GM12865 (cell line): Measurements from ENCODE around the gene LDLRAD3.
"Not testable (repeated sequence)": the region's sequence is repeated elsewhere in the genome, so short reads cannot be mapped to it uniquely, and the experiment has no call there.

ENCODE experiments used
- DNase-seq: peaks from one replicate; pipeline ENCODE4 v3.0.0; 2010; ENCODE audit warnings: low read depth
- H3K4me3 ChIP-seq: 2 replicates; pipeline ENCODE4 v1.5.1; 2011; ENCODE audit warnings: mild to moderate bottlenecking, low read depth, low read length, control low read depth
- CTCF ChIP-seq: IDR thresholded peaks from 2 replicates; pipeline ENCODE4 v1.5.1; 2011; ENCODE audit warnings: low read length, control low read depth, low read depth, inconsistent platforms; ENCODE audit not compliant: insufficient read depth; ENCODE audit errors: missing control alignments

LDLRAD3 gene

DNA sequence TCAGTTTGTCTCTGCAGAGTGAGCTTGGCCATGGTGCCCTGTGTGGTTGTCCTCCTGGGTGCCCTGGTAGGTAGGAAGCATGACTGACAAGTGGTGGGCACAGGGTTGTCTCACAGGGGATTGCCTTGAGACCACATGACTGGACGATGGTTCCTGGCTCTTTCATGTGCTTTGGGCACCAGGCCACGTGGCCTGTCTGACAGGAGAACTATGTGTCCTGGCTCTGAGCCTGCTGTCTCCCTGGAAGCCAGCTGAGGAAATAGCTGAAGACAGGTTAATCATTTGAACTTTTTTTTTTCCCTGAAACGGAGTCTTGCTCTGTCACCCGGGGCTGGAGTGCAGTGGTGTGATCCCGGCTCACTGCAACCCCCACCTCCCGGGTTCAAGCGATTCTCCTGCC is 93.2 kb downstream of the LDLRAD3 start:
- no peak overlapping the region for H3K4me3 ChIP-seq
- no peak for DNase-seq
- no peak for TF ChIP-seq CTCF

DNA sequence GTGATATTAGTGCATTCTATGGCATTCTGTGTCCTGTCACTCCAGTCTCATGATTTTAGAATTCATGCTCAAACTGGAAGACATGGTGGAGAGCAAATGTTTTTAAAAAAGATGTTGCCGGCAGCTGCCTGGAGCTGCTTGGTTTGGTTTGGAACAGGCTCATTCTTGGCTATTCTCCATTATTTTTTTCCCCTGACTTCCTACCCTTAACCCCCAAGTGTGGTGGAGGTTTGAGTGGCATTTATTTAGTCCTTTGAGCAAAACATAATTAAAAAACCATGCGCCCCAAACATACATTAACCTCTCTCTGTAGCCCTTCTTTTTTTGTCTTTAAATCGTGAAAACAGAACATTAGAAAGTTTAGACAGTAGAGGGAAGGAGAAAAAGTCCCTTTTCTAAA is 94.7 kb downstream of the LDLRAD3 start:
- H3K4me3 ChIP-seq: no peak overlapping the region
- TF ChIP-seq CTCF: no peak
- DNase-seq: no peak

DNA sequence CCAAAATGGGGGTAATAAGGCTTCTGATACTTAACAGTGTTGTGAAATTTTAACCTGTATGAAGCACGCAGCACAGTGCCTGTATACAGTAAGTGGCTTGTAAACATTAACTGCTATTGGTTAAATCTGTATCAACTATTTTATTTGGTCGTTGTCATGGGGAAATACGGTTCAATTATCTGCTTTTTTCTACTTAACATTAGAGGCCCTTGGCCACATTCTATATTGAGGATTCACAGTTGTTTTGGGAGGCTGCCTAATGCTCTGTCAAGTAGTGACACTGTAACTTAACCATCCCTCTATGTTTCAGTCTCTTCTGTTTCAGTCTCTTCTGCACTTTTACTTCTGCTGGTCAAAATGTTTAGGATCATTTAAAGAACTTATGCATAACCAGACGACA is 95.6 kb downstream of the LDLRAD3 start:
- no peak for DNase-seq
- no peak overlapping the region for H3K4me3 ChIP-seq
- no peak for TF ChIP-seq CTCF

DNA sequence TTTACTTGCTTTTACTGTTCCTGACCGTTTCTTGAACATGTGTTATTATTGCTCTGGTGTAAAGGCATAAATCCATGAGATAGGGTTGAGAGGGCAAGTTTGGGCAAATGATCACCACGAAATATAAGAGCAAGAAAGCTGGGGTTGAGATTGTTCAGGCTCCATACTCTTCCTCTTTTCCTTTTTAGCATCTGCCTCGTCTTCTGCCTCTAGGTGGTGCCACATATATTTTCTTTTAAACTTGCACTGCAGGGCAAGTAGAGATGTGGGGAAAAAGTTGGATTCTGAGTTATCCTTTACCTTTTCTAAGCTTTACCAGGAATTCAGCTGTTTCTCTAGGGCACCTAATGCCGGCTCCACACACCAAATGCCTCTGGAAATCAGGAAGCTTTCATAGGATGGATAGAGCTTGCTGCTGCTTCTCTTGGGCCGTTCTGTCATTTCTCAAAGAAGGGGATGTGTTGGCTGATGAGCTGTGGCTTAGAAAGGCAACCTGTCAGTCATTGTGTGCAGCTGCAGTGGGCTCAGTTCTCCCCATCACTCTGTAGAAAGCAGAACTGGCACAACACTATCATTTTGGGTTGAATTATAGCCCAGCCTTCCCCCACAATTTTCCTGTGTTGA is 98.2 kb downstream of the LDLRAD3 start:
- peak; percentile 5 for DNase-seq
- H3K4me3 ChIP-seq: no peak overlapping the region
- peak; percentile 44 for TF ChIP-seq CTCF

GRCh38 chr11:36044636-36045035 is 100.8 kb downstream of the LDLRAD3 start:
- no peak overlapping the region for H3K4me3 ChIP-seq
- DNase-seq: no peak
- no peak for TF ChIP-seq CTCF

DNA sequence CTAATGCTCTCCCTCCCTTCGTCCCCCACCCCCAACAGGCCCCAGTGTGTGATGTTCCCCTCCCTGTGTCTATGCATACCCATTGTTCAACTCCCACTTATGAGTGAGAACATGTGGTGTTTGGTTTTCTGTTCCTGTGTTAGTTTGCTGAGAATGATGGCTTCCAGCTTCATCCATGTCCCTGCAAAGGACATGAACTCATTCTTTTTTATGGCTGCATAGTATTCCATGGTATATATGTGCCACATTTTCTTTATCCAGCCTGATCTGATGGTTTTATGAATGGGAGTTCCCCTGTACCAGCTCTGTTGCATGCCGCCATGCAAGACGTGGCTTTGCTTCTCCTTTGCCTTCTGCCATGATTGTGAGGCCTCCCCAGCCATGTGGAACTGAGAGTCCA is 102.1 kb downstream of the LDLRAD3 start:
- not testable (repeated sequence) for H3K4me3 ChIP-seq, DNase-seq

DNA sequence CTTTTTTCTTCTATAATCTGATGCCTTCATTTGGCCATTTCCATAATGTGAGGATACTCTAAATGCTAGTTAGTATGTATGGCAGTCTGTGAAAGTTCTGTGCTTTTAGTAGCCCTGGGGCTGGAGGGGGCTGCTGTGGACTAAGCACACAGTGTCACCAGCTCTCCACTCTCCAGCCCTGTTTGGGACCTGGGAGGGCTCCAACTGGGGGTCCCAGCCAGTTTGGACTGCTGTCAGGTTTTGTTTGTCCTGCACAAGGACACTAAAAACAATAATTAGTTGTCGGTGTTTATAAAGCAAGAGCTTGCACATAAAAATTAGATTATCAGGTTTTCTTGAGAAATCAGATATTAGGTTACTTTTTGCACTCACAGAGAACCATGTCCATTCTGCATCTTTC is 103.1 kb downstream of the LDLRAD3 start:
- DNase-seq: no peak
- H3K4me3 ChIP-seq: no peak overlapping the region
- no peak for TF ChIP-seq CTCF
